H1 (cell line): ENCODE results near the gene MFAP3L. TPM values are rescaled to one million over a fixed set of nuclear protein-coding genes. Genes with fewer than 3 reads are reported as not detected.
A peak's percentile ranks its signal among the peaks of the same experiment; 100 is the strongest.

Experiments
- CTCF ChIA-PET: fragments of 300-600 bp; sonication (Branson Sonifier 250); formaldehyde crosslinking; loops from one replicate; lab custom pipeline; 2021; ENCODE audit not compliant: partially characterized antibody; lab: Charles Lee
- POLR2A ChIA-PET: fragments of 300-600 bp; sonication (Branson Sonifier 250); formaldehyde crosslinking; loops from one replicate; lab custom pipeline; 2021; ENCODE audit warnings: inconsistent platforms; ENCODE audit not compliant: partially characterized antibody; lab: Charles Lee
- DNase-seq, 2 experiments: peaks; one replicate each; pipeline versions ENCODE4 v3.0.0 to v3.0.0-alpha.2; 2010 to 2022; ENCODE audit warnings: low spot score in 2 of 2, low read depth in 1 of 2, mixed read lengths in 1 of 2
- FAIRE-seq: peaks from 2 replicates; lab custom pipeline; 2011; peaks lifted over from hg19 to GRCh38; lab: Jason Lieb, UNC
- H2AFZ ChIP-seq: 2 replicates; pipeline ENCODE4 v1.8.1; 2012; ENCODE audit warnings: low read length, inconsistent platforms
- H2AK5ac ChIP-seq: 2 replicates; pipeline ENCODE4 v1.6.1; 2013; ENCODE audit warnings: low read depth, low read length
- H2BK120ac ChIP-seq: replicated peaks from 2 replicates; pipeline ENCODE3; 2013; ENCODE audit warnings: low read depth, low read length, inconsistent platforms
- H2BK12ac ChIP-seq: 2 replicates; pipeline ENCODE4 v1.6.1; 2013; ENCODE audit warnings: low read depth, low read length
- H2BK15ac ChIP-seq: 2 replicates; pipeline ENCODE4 v1.6.1; 2013; ENCODE audit warnings: low read length
- H2BK20ac ChIP-seq: 2 replicates; pipeline ENCODE4 v1.6.1; 2013; ENCODE audit warnings: low read length
- H2BK5ac ChIP-seq: 2 replicates; pipeline ENCODE4 v1.6.1; 2013; ENCODE audit warnings: low read depth, low read length
- H3K14ac ChIP-seq: 2 replicates; pipeline ENCODE4 v1.6.1; 2013; ENCODE audit warnings: inconsistent platforms; ENCODE audit not compliant: insufficient read length
- H3K18ac ChIP-seq: 2 replicates; pipeline ENCODE4 v1.6.1; 2013; ENCODE audit warnings: low read length; ENCODE audit errors: extremely low read depth
- H3K23ac ChIP-seq: 2 replicates; pipeline ENCODE4 v1.6.1; 2013; ENCODE audit warnings: inconsistent platforms; ENCODE audit not compliant: insufficient read length
- H3K23me2 ChIP-seq: 2 replicates; pipeline ENCODE4 v1.6.1; 2013; ENCODE audit warnings: low read depth, low read length
- H3K27ac ChIP-seq: 2 replicates; pipeline ENCODE4 v1.6.1; 2011; ENCODE audit warnings: low read depth, low read length, inconsistent platforms
- H3K27me3 ChIP-seq, 4 experiments: replicated peaks in 1 of 4; 1 replicate in 1 of 4; 2 replicates in 3 of 4; pipeline versions ENCODE4 v1.6.1 to v1.8.1; 2011 to 2013; ENCODE audit warnings: low read length in 3 of 4, mild to moderate bottlenecking in 3 of 4, inconsistent platforms in 2 of 4, mixed read lengths in 2 of 4, moderate library complexity in 1 of 4; ENCODE audit not compliant: control insufficient read depth in 3 of 4, insufficient read depth in 3 of 4; ENCODE audit errors: extremely low read depth in 1 of 4
- H3K36me3 ChIP-seq, 4 experiments: 2 replicates each; pipeline versions ENCODE4 v1.6.1 to v1.8.1; 2011 to 2013; ENCODE audit warnings: mild to moderate bottlenecking in 4 of 4, low read length in 3 of 4, moderate library complexity in 2 of 4, control low read depth in 1 of 4, inconsistent platforms in 1 of 4; ENCODE audit not compliant: insufficient read depth in 4 of 4, control insufficient read depth in 2 of 4
- H3K4ac ChIP-seq: replicated peaks from 2 replicates; pipeline ENCODE3; 2013; ENCODE audit warnings: low read length, low read depth, mixed read lengths, inconsistent platforms; ENCODE audit not compliant: insufficient read length
- H3K4me1 ChIP-seq, 4 experiments: replicated peaks in 1 of 4; 1 replicate in 1 of 4; 2 replicates in 3 of 4; pipeline versions ENCODE4 v1.6.1 to v1.8.1; 2011 to 2013; ENCODE audit warnings: low read length in 3 of 4, inconsistent platforms in 2 of 4, mixed read lengths in 1 of 4; ENCODE audit not compliant: insufficient read depth in 4 of 4, control insufficient read depth in 3 of 4
- H3K4me2 ChIP-seq, 2 experiments: 2 replicates each; pipeline versions ENCODE4 v1.6.1 to v1.8.1; 2011 to 2013; ENCODE audit warnings: low read depth in 2 of 2, low read length in 2 of 2, control low read depth in 1 of 2, inconsistent platforms in 1 of 2, mild to moderate bottlenecking in 1 of 2; ENCODE audit not compliant: insufficient read depth in 1 of 2
- H3K4me3 ChIP-seq, 4 experiments: fragments of 200-600, 300-600 bp in 1 of 4; sonication (generic), shearing (Covaris generic), sonication (Bioruptor Twin) in 1 of 4; 2 replicates each; pipeline versions ENCODE4 v1.5.1 to v1.8.1; 2011 to 2016; ENCODE audit warnings: low read length in 4 of 4, low read depth in 3 of 4, control low read depth in 2 of 4, inconsistent platforms in 2 of 4, mild to moderate bottlenecking in 2 of 4, mixed read lengths in 1 of 4, moderate library complexity in 1 of 4; ENCODE audit not compliant: insufficient read depth in 2 of 4; ENCODE audit errors: extremely low read depth in 1 of 4
- H3K56ac ChIP-seq: replicated peaks from 2 replicates; pipeline ENCODE3; 2013; ENCODE audit warnings: low read depth, mild to moderate bottlenecking, mixed read lengths, low read length, inconsistent platforms; ENCODE audit not compliant: insufficient read length
- H3K79me1 ChIP-seq: 2 replicates; pipeline ENCODE4 v1.6.1; 2013; ENCODE audit warnings: low read depth, low read length, control low read depth
- H3K79me2 ChIP-seq, 2 experiments: 2 replicates each; pipeline versions ENCODE4 v1.6.1 to v1.8.1; 2012 to 2013; ENCODE audit warnings: low read length in 2 of 2, mild to moderate bottlenecking in 2 of 2, inconsistent platforms in 1 of 2; ENCODE audit not compliant: insufficient read depth in 2 of 2, control insufficient read depth in 1 of 2
- H3K9ac ChIP-seq, 4 experiments: replicated peaks in 1 of 4; 1 replicate in 1 of 4; 2 replicates in 3 of 4; pipeline versions ENCODE4 v1.6.1 to v1.8.1; 2011 to 2013; ENCODE audit warnings: low read depth in 3 of 4, low read length in 3 of 4, control low read depth in 2 of 4, mild to moderate bottlenecking in 2 of 4, moderate library complexity in 2 of 4, inconsistent platforms in 1 of 4; ENCODE audit errors: extremely low read depth in 1 of 4
- H3K9me3 ChIP-seq, 2 experiments: 2 replicates each; pipeline versions ENCODE4 v1.6.1 to v1.8.1; 2012 to 2013; ENCODE audit warnings: mild to moderate bottlenecking in 2 of 2, moderate library complexity in 2 of 2, control low read depth in 1 of 2, inconsistent platforms in 1 of 2, low read depth in 1 of 2, low read length in 1 of 2, mixed read lengths in 1 of 2; ENCODE audit not compliant: insufficient read depth in 2 of 2
- H4K20me1 ChIP-seq, 2 experiments: replicated peaks in 1 of 2; 2 replicates each; pipeline versions ENCODE3 to v1.8.1; 2011 to 2013; ENCODE audit warnings: inconsistent platforms in 2 of 2, low read length in 2 of 2, mild to moderate bottlenecking in 1 of 2; ENCODE audit not compliant: insufficient read depth in 2 of 2, control insufficient read depth in 1 of 2
- H4K5ac ChIP-seq: 2 replicates; pipeline ENCODE4 v1.6.1; 2013; ENCODE audit warnings: low read length, low read depth, mixed read lengths, inconsistent platforms; ENCODE audit not compliant: insufficient read length
- H4K8ac ChIP-seq: 2 replicates; pipeline ENCODE4 v1.8.0; 2013; ENCODE audit warnings: mild to moderate bottlenecking, moderate library complexity, low read length, inconsistent platforms; ENCODE audit not compliant: insufficient read depth; ENCODE audit errors: extremely low read depth
- H4K91ac ChIP-seq: replicated peaks from 2 replicates; pipeline ENCODE3; 2013; ENCODE audit warnings: low read length, mixed read lengths, inconsistent platforms; ENCODE audit not compliant: insufficient read length
- BRCA1 ChIP-seq: IDR thresholded peaks from 2 replicates; pipeline ENCODE4 v1.6.1; 2012; ENCODE audit warnings: low read depth, low read length, improper control_type of control experiment
- EGR1 ChIP-seq: IDR thresholded peaks from 2 replicates; pipeline ENCODE4 v1.6.1; 2011; ENCODE audit warnings: low read depth, low read length, borderline replicate concordance
- EZH2 ChIP-seq: fragments of 200-600 bp; sonication (generic); IDR thresholded peaks from 2 replicates; pipeline ENCODE4 v1.7.1; 2012; ENCODE audit warnings: low read depth, mild to moderate bottlenecking, moderate library complexity, low read length, inconsistent platforms; ENCODE audit not compliant: severe bottlenecking
- JUND ChIP-seq: IDR thresholded peaks from 2 replicates; pipeline ENCODE4 v1.6.1; 2011; ENCODE audit warnings: mild to moderate bottlenecking, improper control_type of control experiment, low read length
- KDM4A ChIP-seq: IDR thresholded peaks from one replicate; pipeline ENCODE4 v1.7.1; 2012; ENCODE audit warnings: low read depth, mild to moderate bottlenecking, moderate library complexity, low read length, inconsistent platforms; ENCODE audit not compliant: severe bottlenecking
- KDM5A ChIP-seq: fragments of 200-600 bp; IDR thresholded peaks from 2 replicates; pipeline ENCODE4 v1.7.1; 2012; ENCODE audit warnings: mild to moderate bottlenecking, low read length, inconsistent platforms, mixed read lengths
- POLR2AphosphoS5 ChIP-seq: IDR thresholded peaks from 2 replicates; pipeline ENCODE4 v1.6.1; 2011; ENCODE audit warnings: low read depth, low read length
- RBBP5 ChIP-seq: IDR thresholded peaks from 2 replicates; pipeline ENCODE4 v1.7.1; 2012; ENCODE audit warnings: low read depth, mild to moderate bottlenecking, inconsistent platforms, low read length, moderate library complexity, borderline replicate concordance
- SIN3A ChIP-seq, 2 experiments: IDR thresholded peaks in 1 of 2; conservative IDR thresholded peaks in 1 of 2; 2 replicates each; pipeline ENCODE4 v1.6.1; 2011 to 2012; ENCODE audit warnings: low read length in 2 of 2, improper control_type of control experiment in 1 of 2, low read depth in 1 of 2, mild to moderate bottlenecking in 1 of 2
- SIRT6 ChIP-seq: IDR thresholded peaks from one replicate; pipeline ENCODE4 v1.7.1; 2012; ENCODE audit warnings: low read length, inconsistent platforms
- SP1 ChIP-seq: IDR thresholded peaks from 2 replicates; pipeline ENCODE4 v1.6.1; 2011; ENCODE audit warnings: low read depth, low read length
- SRF ChIP-seq: IDR thresholded peaks from 2 replicates; pipeline ENCODE4 v1.6.1; 2011; ENCODE audit warnings: mild to moderate bottlenecking, low read depth, low read length, moderate library complexity
- WGBS, 2 experiments: shearing (Covaris generic) in 1 of 2; methylation state at CpG; one replicate each; pipeline versions ENCODE4 v1.1.6 to v1.1.7; 2013 to 2015; ENCODE audit warnings: low lambda C conversion rate in 2 of 2, mixed read lengths in 2 of 2, inconsistent platforms in 1 of 2, low coverage in 1 of 2, missing lambda C conversion rate in 1 of 2; ENCODE audit not compliant: insufficient replicate concordance in 2 of 2, insufficient coverage in 1 of 2, insufficient read length in 1 of 2; ENCODE audit errors: extremely low coverage in 1 of 2, missing lambda C conversion rate in 1 of 2; 5-methylcytosine and 5-hydroxymethylcytosine counted together
- polyA plus RNA-seq, 7 experiments: library from polyadenylated mRNA; depleted of rRNA in 3 of 7; stranded (reverse) in 5 of 7; unstranded in 2 of 7; fragments of >200 nt in 5 of 7; fragments of 200-250 nt in 2 of 7; gene quantifications; 1 replicate in 5 of 7; 2 replicates in 1 of 7; 4 replicates in 1 of 7; pipeline versions ENCODE4 v1.2.1 to v1.2.3, GENCODE V29; 2011 to 2013; ENCODE audit warnings: missing spikeins in 2 of 7, mixed read lengths in 2 of 7
- total RNA-seq: library from RNA; stranded (reverse); fragmentation: NEBNext Ultra II Directional; extraction: Animal tissue kit (Norgen Biotek cat#: 25700); gene quantifications from 2 replicates; pipeline ENCODE4 v1.2.1, GENCODE V29; 2021

The MFAP3L gene
- total and polyA plus RNA-seq, 2 of the 8 experiments (the other 6 are each of a cell fraction or from before 2014, with no cell fraction given): 7.0 to 9.8 TPM

- H2AK5ac ChIP-seq: no peak overlapping the region
- H3K27me3 ChIP-seq: no peaks in the 10 kb centered on the region
- DNase-seq: no peak
- H3K27ac ChIP-seq: no peak overlapping the region
- no peaks in the 10 kb centered on the region for H3K79me1 ChIP-seq
- H4K5ac ChIP-seq: no peak overlapping the region
- H3K79me2 ChIP-seq: no peaks in the 10 kb centered on the region
- H4K20me1 ChIP-seq: no peaks in the 10 kb centered on the region
- no peak overlapping the region for H2BK5ac ChIP-seq
- FAIRE-seq: peak; percentile 13
- no peak overlapping the region for H3K9ac ChIP-seq
- ChIA-PET CTCF (interaction anchor here (1.4 kb wide), 1 partner anchor 27 kb away, joined by 3 read pairs; no protein-coding TSS in a partner anchor), POLR2A (no interaction called here)
- no peak overlapping the region for H4K91ac ChIP-seq
- H3K4me2 ChIP-seq: no peak overlapping the region
- H2BK15ac ChIP-seq: no peak overlapping the region
- WGBS, 2 experiments: 83% methylated on average over 2 of the region's 2 CpGs; no CpG with 5 or more reads in 1 of the 2 experiments
- H3K56ac ChIP-seq: no peak overlapping the region
- H3K4me1 ChIP-seq: peaks cover 0 to 6% (median 0%) of the 10 kb centered on the region in 4 experiments; a peak in 1 of 7 replicates
- no peaks in the 10 kb centered on the region; a peak in 1 of 8 replicates for H3K36me3 ChIP-seq
- no peak overlapping the region for H2BK12ac ChIP-seq
- no peak overlapping the region for H2BK120ac ChIP-seq
- H3K18ac ChIP-seq: no peak overlapping the region
- no peak overlapping the region for H4K8ac ChIP-seq
- H3K14ac ChIP-seq: no peak overlapping the region
- no peak overlapping the region for H3K23ac ChIP-seq
- H2BK20ac ChIP-seq: no peak overlapping the region
- no peaks in the 10 kb centered on the region for H3K23me2 ChIP-seq
- H3K4me3 ChIP-seq: no peak overlapping the region
- no peaks in the 10 kb centered on the region for H3K9me3 ChIP-seq
- no peak overlapping the region for H2AFZ ChIP-seq
- no peak overlapping the region for H3K4ac ChIP-seq
- TF ChIP-seq BRCA1 (no peak), SRF (no peak), POLR2AphosphoS5 (no peak), SIRT6 (no peak), JUND (no peak), SP1 (no peak), SIN3A (conservative IDR thresholded peaks at IDR 0.05 in 1 of 2, IDR thresholded peaks at IDR 0.05 in 1 of 2; ENCODE audit: low read depth in 1 of 2, low read length in 2 of 2) (no peak), KDM5A (no peak), KDM4A (no peak), EGR1 (no peak), EZH2 (no peak), RBBP5 (no peak)
These were observed 40.3 kb downstream of the MFAP3L start for GRCh38 chr4:169985881-169986280.
